Measurements from ENCODE around the gene PHACTR4. TPM values are rescaled to one million over a fixed set of nuclear protein-coding genes. Genes with fewer than 3 reads are reported as not detected.

Gene PHACTR4
- polyA plus RNA-seq, 1 donor (not counting 4 experiments of a cell fraction or from before 2014, with no cell fraction given), result 12.2 TPM

DNA sequence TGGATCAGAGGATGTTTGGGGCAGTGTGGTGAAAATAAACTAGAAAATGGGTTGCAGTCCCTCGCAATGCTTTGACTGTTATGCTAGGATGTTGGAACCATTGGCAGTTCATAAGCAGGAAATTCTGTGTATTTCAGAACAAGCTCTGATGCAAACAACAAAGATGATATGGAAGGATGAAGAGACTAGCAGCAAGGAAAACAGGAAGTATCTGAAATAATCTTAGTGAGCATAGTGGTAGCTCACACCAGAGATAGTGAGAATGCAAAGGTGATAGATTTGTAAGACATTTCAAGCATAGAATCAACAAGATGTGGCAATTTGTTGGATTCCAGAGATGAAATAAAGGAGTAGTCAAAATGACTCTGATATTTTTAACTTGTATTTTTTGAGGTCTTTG lies 125.2 kb downstream of the PHACTR4 start:
- Histone ChIP-seq H3K4me2 (ENCODE audit: control insufficient read depth, extremely low read depth, insufficient read depth, low read depth, low read length) (no peak overlapping the region), H3K9me3 (ENCODE audit: control insufficient read depth, low read depth, low read length) (no peaks in the 10 kb centered on the region), H3K4me1 (ENCODE audit: control insufficient read depth, extremely low read depth, insufficient read depth, low read length) (no peaks in the 10 kb centered on the region), H3K27me3 (ENCODE audit: control insufficient read depth, extremely low read depth, insufficient read depth, low read length) (no peaks in the 10 kb centered on the region), H2AFZ (ENCODE audit: control insufficient read depth, low read length) (no peak overlapping the region), H3K36me3 (ENCODE audit: control insufficient read depth in 2 of 2, extremely low read depth in 1 of 2, insufficient read depth in 2 of 2, low read length in 2 of 2) (peaks cover 18% of the 10 kb centered on the region in 2 experiments), H3K79me2 (ENCODE audit: control insufficient read depth, insufficient read depth, low read length) (no peaks in the 10 kb centered on the region), H3K9me1 (ENCODE audit: control insufficient read depth, extremely low read depth, insufficient read depth, low read length) (no peaks in the 10 kb centered on the region), H3K27ac (ENCODE audit: control insufficient read depth, insufficient read depth, low read length) (no peak overlapping the region), H3K9ac (ENCODE audit: control insufficient read depth, extremely low read depth, insufficient read depth, low read length) (no peak overlapping the region), H4K20me1 (ENCODE audit: control insufficient read depth, extremely low read depth, insufficient read depth, low read length) (no peaks in the 10 kb centered on the region), H3K4me3 (ENCODE audit: control insufficient read depth in 2 of 3, extremely low read depth in 1 of 3, insufficient read depth in 2 of 3, low read depth in 1 of 3, low read length in 3 of 3) (no peak overlapping the region)
- dilution Hi-C loops (cut with MboI; ENCODE audit: extremely low pct_ligation_motif_present, low sequenced_read_pairs), result no loop called here
- no peak for FAIRE-seq
- TF ChIP-seq, protein P1, sequence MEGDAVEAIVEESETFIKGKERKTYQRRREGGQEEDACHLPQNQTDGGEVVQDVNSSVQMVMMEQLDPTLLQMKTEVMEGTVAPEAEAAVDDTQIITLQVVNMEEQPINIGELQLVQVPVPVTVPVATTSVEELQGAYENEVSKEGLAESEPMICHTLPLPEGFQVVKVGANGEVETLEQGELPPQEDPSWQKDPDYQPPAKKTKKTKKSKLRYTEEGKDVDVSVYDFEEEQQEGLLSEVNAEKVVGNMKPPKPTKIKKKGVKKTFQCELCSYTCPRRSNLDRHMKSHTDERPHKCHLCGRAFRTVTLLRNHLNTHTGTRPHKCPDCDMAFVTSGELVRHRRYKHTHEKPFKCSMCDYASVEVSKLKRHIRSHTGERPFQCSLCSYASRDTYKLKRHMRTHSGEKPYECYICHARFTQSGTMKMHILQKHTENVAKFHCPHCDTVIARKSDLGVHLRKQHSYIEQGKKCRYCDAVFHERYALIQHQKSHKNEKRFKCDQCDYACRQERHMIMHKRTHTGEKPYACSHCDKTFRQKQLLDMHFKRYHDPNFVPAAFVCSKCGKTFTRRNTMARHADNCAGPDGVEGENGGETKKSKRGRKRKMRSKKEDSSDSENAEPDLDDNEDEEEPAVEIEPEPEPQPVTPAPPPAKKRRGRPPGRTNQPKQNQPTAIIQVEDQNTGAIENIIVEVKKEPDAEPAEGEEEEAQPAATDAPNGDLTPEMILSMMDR (optimal IDR thresholded peaks at IDR 0.05 in 1 of 3, IDR thresholded peaks at IDR 0.05 in 1 of 3, conservative IDR thresholded peaks at IDR 0.05 in 1 of 3; ENCODE audit: extremely low read depth in 1 of 3, insufficient read depth in 2 of 3, low read length in 3 of 3), result no peak
- no peak for TF ChIP-seq EZH2 (IDR thresholded peaks at IDR 0.05; ENCODE audit: low read length)
- no peak for DNase-seq (ENCODE audit: low read depth, low spot score)

- H3K36me3 ChIP-seq (ENCODE audit: control insufficient read depth in 2 of 2, extremely low read depth in 1 of 2, insufficient read depth in 2 of 2, low read length in 2 of 2), result peaks cover 6 to 10% of the 10 kb centered on the region in 2 experiments
Measured at GRCh38 chr1:28499553-28499952, 130.0 kb downstream of the PHACTR4 start.

More at GRCh38 chr1:28499553-28499952, 130.0 kb downstream of the PHACTR4 start:
- no peaks in the 10 kb centered on the region for H3K27me3 ChIP-seq (ENCODE audit: control insufficient read depth, extremely low read depth, insufficient read depth, low read length)
- no peaks in the 10 kb centered on the region for H3K4me1 ChIP-seq (ENCODE audit: control insufficient read depth, extremely low read depth, insufficient read depth, low read length)
- no peaks in the 10 kb centered on the region for H4K20me1 ChIP-seq (ENCODE audit: control insufficient read depth, extremely low read depth, insufficient read depth, low read length)
- H2AFZ ChIP-seq (ENCODE audit: control insufficient read depth, low read length), result no peak overlapping the region
- no peak for FAIRE-seq
- dilution Hi-C loops (cut with MboI; ENCODE audit: extremely low pct_ligation_motif_present, low sequenced_read_pairs), result no loop called here
- TF ChIP-seq, protein P1 (optimal IDR thresholded peaks at IDR 0.05 in 1 of 3, IDR thresholded peaks at IDR 0.05 in 1 of 3, conservative IDR thresholded peaks at IDR 0.05 in 1 of 3; ENCODE audit: extremely low read depth in 1 of 3, insufficient read depth in 2 of 3, low read length in 3 of 3), result no peak
- no peak for TF ChIP-seq EZH2 (IDR thresholded peaks at IDR 0.05; ENCODE audit: low read length)
- H3K27ac ChIP-seq (ENCODE audit: control insufficient read depth, insufficient read depth, low read length), result no peak overlapping the region
- H3K4me2 ChIP-seq (ENCODE audit: control insufficient read depth, extremely low read depth, insufficient read depth, low read depth, low read length), result no peak overlapping the region
- no peaks in the 10 kb centered on the region for H3K79me2 ChIP-seq (ENCODE audit: control insufficient read depth, insufficient read depth, low read length)
- DNase-seq (ENCODE audit: low read depth, low spot score), result no peak
- no peaks in the 10 kb centered on the region for H3K9me3 ChIP-seq (ENCODE audit: control insufficient read depth, low read depth, low read length)
- no peak overlapping the region for H3K4me3 ChIP-seq (ENCODE audit: control insufficient read depth in 2 of 3, extremely low read depth in 1 of 3, insufficient read depth in 2 of 3, low read depth in 1 of 3, low read length in 3 of 3)
- no peaks in the 10 kb centered on the region for H3K9me1 ChIP-seq (ENCODE audit: control insufficient read depth, extremely low read depth, insufficient read depth, low read length)
- H3K9ac ChIP-seq (ENCODE audit: control insufficient read depth, extremely low read depth, insufficient read depth, low read length), result no peak overlapping the region

Data from keratinocyte (primary cell).